Measurements from ENCODE around the gene FOSB. TPM values are rescaled to one million over a fixed set of nuclear protein-coding genes. Genes with fewer than 3 reads are reported as not detected.

The FOSB gene
- total RNA-seq, 1 experiment from 2014 or later = 2.3 TPM

GRCh38 chr19:45502111-45502510 is 34.3 kb downstream of the FOSB start:
- Mint-ChIP-seq H3K36me3 (no peaks in the 10 kb centered on the region), H3K4me1 (peaks cover 47% of the 10 kb centered on the region), H3K4me3 (no peak overlapping the region), H3K9me3 (no peaks in the 10 kb centered on the region), H3K27me3 (ENCODE audit: low read depth) (peaks cover 25% of the 10 kb centered on the region), H3K27ac (no peak overlapping the region)
- TF ChIP-seq ZMAT4 (CRISPR knock-in tag; IDR thresholded peaks at IDR 0.05) = no peak
- no peak for TF ChIP-seq STAT6 (CRISPR knock-in tag; conservative IDR thresholded peaks at IDR 0.05; ENCODE audit: low read depth)
- TF ChIP-seq SMAD4 (CRISPR knock-in tag; IDR thresholded peaks at IDR 0.05) = no peak
- TF ChIP-seq OVOL2 (CRISPR knock-in tag; IDR thresholded peaks at IDR 0.05; ENCODE audit: borderline replicate concordance) = no peak
- TF ChIP-seq E2F4 (CRISPR knock-in tag; IDR thresholded peaks at IDR 0.05; ENCODE audit: borderline replicate concordance, low read depth) = no peak
- no peak for TF ChIP-seq CTCF (IDR thresholded peaks at IDR 0.05)
- no peak for TF ChIP-seq TEAD1 (CRISPR knock-in tag; IDR thresholded peaks at IDR 0.05)
- no peak for TF ChIP-seq USF1 (CRISPR knock-in tag; IDR thresholded peaks at IDR 0.05)
- no peak for TF ChIP-seq ZBTB21 (CRISPR knock-in tag; IDR thresholded peaks at IDR 0.05; ENCODE audit: borderline replicate concordance)
- no peak for TF ChIP-seq MXD4 (CRISPR knock-in tag; IDR thresholded peaks at IDR 0.05; ENCODE audit: borderline replicate concordance)
- TF ChIP-seq PRRX2 (CRISPR knock-in tag; IDR thresholded peaks at IDR 0.05) = no peak
- no peak for TF ChIP-seq AR (CRISPR knock-in tag; IDR thresholded peaks at IDR 0.05)
- no peak for TF ChIP-seq USF2 (CRISPR knock-in tag; IDR thresholded peaks at IDR 0.05)
- no peak for TF ChIP-seq FOXP4 (CRISPR knock-in tag; IDR thresholded peaks at IDR 0.05)
- no peak for TF ChIP-seq ZNF121 (CRISPR knock-in tag; IDR thresholded peaks at IDR 0.05)
- ChIA-PET POLR2A (no interaction called here), CTCF (interaction anchor here (0.7 to 2.0 kb wide), 2 partner anchors 62 to 915 kb away, joined by 3 to 6 read pairs; no protein-coding TSS in a partner anchor)
- DNase-seq (ENCODE audit: low spot score) (no peak), ATAC-seq (no peak)
